Right lobe of liver (tissue), 6 donors: ENCODE measurements around the gene VPREB3. TPM values are rescaled to one million over a fixed set of nuclear protein-coding genes. Genes with fewer than 3 reads are reported as not detected.

ENCODE experiments used
- ATAC-seq, 4 donors: fragments of 200-7000 bp; cut with Tn5 transposase; one replicate each; pipeline ENCODE4 v1.9.1; 2020; ENCODE audit warnings: mild to moderate bottlenecking in 4 of 4, moderate library complexity in 4 of 4
- DNase-seq, 3 donors: peaks; one replicate each; pipeline ENCODE4 v3.0.0-alpha.2; 2020
- H3K27ac ChIP-seq, 3 donors: fragments of 200-600 bp; one replicate each; pipeline ENCODE4 v1.8.0; 2022
- H3K27me3 ChIP-seq, 2 donors: fragments of 200-600 bp; one replicate each; pipeline ENCODE4 v1.8.0; 2022
- H3K36me3 ChIP-seq, 4 donors: fragments of 200-600 bp; sonication (generic) in 1 of 4; one replicate each; pipeline versions ENCODE4 v1.5.1 to v1.8.0; 2017 to 2022; ENCODE audit warnings: control low read depth in 1 of 4
- H3K4me1 ChIP-seq, 4 donors: fragments of 200-600 bp; sonication (generic) in 1 of 4; one replicate each; pipeline versions ENCODE4 v1.5.1 to v1.8.0; 2017 to 2022; ENCODE audit warnings: control low read depth in 1 of 4
- H3K4me3 ChIP-seq, 3 donors: fragments of 200-600 bp; one replicate each; pipeline ENCODE4 v1.8.0; 2022
- H3K9me3 ChIP-seq, 4 donors: fragments of 200-600 bp; sonication (generic) in 1 of 4; one replicate each; pipeline versions ENCODE4 v1.5.1 to v1.8.0; 2017 to 2022; ENCODE audit warnings: control low read depth in 1 of 4
- CTCF ChIP-seq, 4 donors: fragments of 200-600 bp in 3 of 4; fragments of 450-650 bp in 1 of 4; IDR thresholded peaks; one replicate each; pipeline versions ENCODE4 v1.5.1 to v1.8.0; 2016 to 2022; ENCODE audit warnings: antibody characterized with exemption in 4 of 4, mild to moderate bottlenecking in 2 of 4
- POLR2A ChIP-seq: fragments of 450-650 bp; IDR thresholded peaks from one replicate; pipeline ENCODE4 v1.6.1; 2017; ENCODE audit warnings: antibody characterized with exemption, mild to moderate bottlenecking
- WGBS: methylation state at CpG from one replicate; pipeline ENCODE4 v1.1.6; 2018; ENCODE audit warnings: low coverage, low lambda C conversion rate; ENCODE audit not compliant: insufficient coverage; ENCODE audit errors: missing lambda C conversion rate; 5-methylcytosine and 5-hydroxymethylcytosine counted together
- intact Hi-C, 2 donors: fragments of 100-400 bp; cut with DNase I; formaldehyde crosslinking; loops; one replicate each; pipeline versions ENCODE4 v1.11.2 to v1.14.1; 2022
- total RNA-seq, 6 experiments: library from RNA; depleted of rRNA in 2 of 6; stranded (reverse); fragments of >200 nt in 2 of 6; fragmentation: NEBNext Ultra II Directional in 3 of 6; extraction: Animal tissue kit (Norgen Biotek cat#: 25700) in 3 of 6; gene quantifications; one replicate each; pipeline versions ENCODE4 v1.1.0 to v1.2.4, GENCODE V29; 2016 to 2023
- donor health status: DM: no; HTN: yes; CAD: no.
- donor health status: DM: no; HTN: no; CAD: no.
- donor health status: DM: no; HTN: no; CAD: no.
- donor health status: DM: no; HTN: yes; CAD: no.
- donor health status: DM: no; HTN: yes; CAD: no.

VPREB3 gene
- total RNA-seq, 6 experiments from 2014 or later: 0.59 to 3.9 (median 0.70) TPM; not detected in 1

- DNase-seq (peak in 1 of 3 donors; percentile 22), ATAC-seq (no peak)
- no peak for TF ChIP-seq POLR2A
- no peak for TF ChIP-seq CTCF (IDR thresholded peaks at IDR 0.05)
- peaks cover 0 to 35% (median 12%) of the 10 kb centered on the region in 4 donors for H3K36me3 ChIP-seq
- intact Hi-C loops: no loop called here
- H3K27me3 ChIP-seq: no peaks in the 10 kb centered on the region
- H3K4me3 ChIP-seq: no peak overlapping the region
- H3K27ac ChIP-seq: no peak overlapping the region
- H3K4me1 ChIP-seq: peaks cover 0 to 27% (median 2%) of the 10 kb centered on the region in 4 donors
- H3K9me3 ChIP-seq: no peaks in the 10 kb centered on the region
- 70% methylated on average over 11 of the region's 11 CpGs for WGBS
These were observed 36.9 kb upstream of the VPREB3 start for GRCh38 chr22:23790819-23791737.

GRCh38 chr22:23789638-23790037, 35.4 kb upstream of the VPREB3 start:
- no peak overlapping the region for H3K27ac ChIP-seq
- WGBS: 52% methylated on average over 2 of the region's 4 CpGs
- peaks cover 0 to 31% (median 3%) of the 10 kb centered on the region in 4 donors for H3K4me1 ChIP-seq
- DNase-seq: peak in 1 of 3 donors; percentile 5
- ATAC-seq: no peak
- intact Hi-C loops: no loop called here
- H3K9me3 ChIP-seq: no peaks in the 10 kb centered on the region
- H3K27me3 ChIP-seq: no peaks in the 10 kb centered on the region
- H3K4me3 ChIP-seq: no peak overlapping the region
- TF ChIP-seq POLR2A: no peak
- TF ChIP-seq CTCF (IDR thresholded peaks at IDR 0.05): no peak
- H3K36me3 ChIP-seq: peaks cover 0 to 21% (median 6%) of the 10 kb centered on the region in 4 donors

- Histone ChIP-seq H3K9me3 (no peaks in the 10 kb centered on the region), H3K27me3 (no peaks in the 10 kb centered on the region), H3K4me1 (peaks cover 0 to 36% (median 4%) of the 10 kb centered on the region in 4 donors), H3K36me3 (peaks cover 0 to 16% (median 2%) of the 10 kb centered on the region in 4 donors), H3K27ac (no peak overlapping the region), H3K4me3 (no peak overlapping the region)
- intact Hi-C loops: no loop called here
- no peak for TF ChIP-seq POLR2A
- TF ChIP-seq CTCF (IDR thresholded peaks at IDR 0.05): no peak
- no peak for ATAC-seq
- WGBS: 74% methylated on average over 4 of the region's 4 CpGs
- no peak for DNase-seq
These were observed 34.9 kb upstream of the VPREB3 start for GRCh38 chr22:23789121-23789520.

GRCh38 chr22:23787910-23788309, 33.7 kb upstream of the VPREB3 start:
- Histone ChIP-seq H3K4me3 (peak overlapping the region; percentile 87 to 95 (median 92)), H3K27me3 (no peaks in the 10 kb centered on the region), H3K9me3 (no peaks in the 10 kb centered on the region), H3K27ac (peak overlapping the region in 1 of 3 donors; percentile 98), H3K36me3 (peaks cover 0 to 7% (median 0%) of the 10 kb centered on the region in 4 donors), H3K4me1 (peaks cover 0 to 48% (median 9%) of the 10 kb centered on the region in 4 donors)
- WGBS: 43% methylated on average over 2 of the region's 3 CpGs
- intact Hi-C loops: no loop called here
- DNase-seq (peak in 1 of 3 donors; percentile 11), ATAC-seq (no peak)
- no peak for TF ChIP-seq CTCF (IDR thresholded peaks at IDR 0.05)
- no peak for TF ChIP-seq POLR2A
